Activated CD8-positive, alpha-beta T cell treated with anti-CD3 and anti-CD28 coated beads for 36 hours (primary cell): ENCODE data around the gene RALGAPA1. TPM values are rescaled to one million over a fixed set of nuclear protein-coding genes. Genes with fewer than 3 reads are reported as not detected.
"Not testable (repeated sequence)": the region's sequence is repeated elsewhere in the genome, so short reads cannot be mapped to it uniquely, and the experiment has no call there.

ENCODE experiments used
- ATAC-seq: fragments of 200-7000 bp; cut with Tn5 transposase; one replicate; pipeline ENCODE4 v1.10.0; 2021; ENCODE audit warnings: mild to moderate bottlenecking, moderate library complexity
- CTCF ChIA-PET: fragments of 350-600 bp; sonication (Branson Sonifier 250); formaldehyde crosslinking; loops from one replicate; lab custom pipeline; 2021; ENCODE audit warnings: antibody characterized with exemption; lab: Charles Lee
- POLR2A ChIA-PET: fragments of 350-600 bp; sonication (Branson Sonifier 250); formaldehyde crosslinking; loops from one replicate; lab custom pipeline; 2021; ENCODE audit warnings: antibody characterized with exemption; lab: Charles Lee
- DNase-seq: peaks from one replicate; pipeline ENCODE4 v3.0.0-alpha.2; 2020
- H3K27ac Mint-ChIP-seq: one replicate; pipeline ENCODE4 v1.8.0; 2021; ENCODE audit warnings: mild to moderate bottlenecking, mixed read lengths
- H3K27me3 Mint-ChIP-seq: one replicate; pipeline ENCODE4 v1.8.0; 2021; ENCODE audit warnings: mixed read lengths
- H3K36me3 Mint-ChIP-seq: one replicate; pipeline ENCODE4 v1.8.0; 2021; ENCODE audit warnings: low read depth, mixed read lengths
- H3K4me1 Mint-ChIP-seq: one replicate; pipeline ENCODE4 v1.8.0; 2021; ENCODE audit warnings: low read depth, mixed read lengths
- H3K4me3 Mint-ChIP-seq: one replicate; pipeline ENCODE4 v1.8.0; 2021; ENCODE audit warnings: mild to moderate bottlenecking, moderate library complexity, mixed read lengths
- H3K9me3 Mint-ChIP-seq: one replicate; pipeline ENCODE4 v1.8.0; 2021; ENCODE audit warnings: mixed read lengths
- intact Hi-C: fragments of 100-400 bp; cut with micrococcal nuclease; formaldehyde crosslinking; loops from one replicate; pipeline ENCODE4 v1.10.0; 2022
- total RNA-seq, 2 experiments: library from RNA; stranded (reverse); gene quantifications; one replicate each; pipeline ENCODE4 v1.2.3, GENCODE V29; 2021
- TF ChIP-seq, protein P1 (sequence below): fragments of 200-600 bp; IDR thresholded peaks from one replicate; pipeline ENCODE4 v1.8.0; 2022; ENCODE audit warnings: antibody characterized with exemption, mild to moderate bottlenecking

RALGAPA1 gene
- total RNA-seq, 2 experiments from 2014 or later, result 23.7 to 26.5 TPM

GRCh38 chr14:35797796-35798195, 11.3 kb downstream of the RALGAPA1 start:
- Mint-ChIP-seq H3K36me3 (peaks cover 5% of the 10 kb centered on the region), H3K4me1 (peaks cover 36% of the 10 kb centered on the region), H3K27ac (no peak overlapping the region), H3K27me3 (no peaks in the 10 kb centered on the region), H3K9me3 (no peaks in the 10 kb centered on the region), H3K4me3 (no peak overlapping the region)
- CTCF ChIA-PET, result no interaction called here
- ATAC-seq (no peak), DNase-seq (no peak)
- intact Hi-C loops, result no loop called here
- POLR2A ChIA-PET, result no interaction called here
- TF ChIP-seq, protein P1, sequence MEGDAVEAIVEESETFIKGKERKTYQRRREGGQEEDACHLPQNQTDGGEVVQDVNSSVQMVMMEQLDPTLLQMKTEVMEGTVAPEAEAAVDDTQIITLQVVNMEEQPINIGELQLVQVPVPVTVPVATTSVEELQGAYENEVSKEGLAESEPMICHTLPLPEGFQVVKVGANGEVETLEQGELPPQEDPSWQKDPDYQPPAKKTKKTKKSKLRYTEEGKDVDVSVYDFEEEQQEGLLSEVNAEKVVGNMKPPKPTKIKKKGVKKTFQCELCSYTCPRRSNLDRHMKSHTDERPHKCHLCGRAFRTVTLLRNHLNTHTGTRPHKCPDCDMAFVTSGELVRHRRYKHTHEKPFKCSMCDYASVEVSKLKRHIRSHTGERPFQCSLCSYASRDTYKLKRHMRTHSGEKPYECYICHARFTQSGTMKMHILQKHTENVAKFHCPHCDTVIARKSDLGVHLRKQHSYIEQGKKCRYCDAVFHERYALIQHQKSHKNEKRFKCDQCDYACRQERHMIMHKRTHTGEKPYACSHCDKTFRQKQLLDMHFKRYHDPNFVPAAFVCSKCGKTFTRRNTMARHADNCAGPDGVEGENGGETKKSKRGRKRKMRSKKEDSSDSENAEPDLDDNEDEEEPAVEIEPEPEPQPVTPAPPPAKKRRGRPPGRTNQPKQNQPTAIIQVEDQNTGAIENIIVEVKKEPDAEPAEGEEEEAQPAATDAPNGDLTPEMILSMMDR, result no peak

DNA sequence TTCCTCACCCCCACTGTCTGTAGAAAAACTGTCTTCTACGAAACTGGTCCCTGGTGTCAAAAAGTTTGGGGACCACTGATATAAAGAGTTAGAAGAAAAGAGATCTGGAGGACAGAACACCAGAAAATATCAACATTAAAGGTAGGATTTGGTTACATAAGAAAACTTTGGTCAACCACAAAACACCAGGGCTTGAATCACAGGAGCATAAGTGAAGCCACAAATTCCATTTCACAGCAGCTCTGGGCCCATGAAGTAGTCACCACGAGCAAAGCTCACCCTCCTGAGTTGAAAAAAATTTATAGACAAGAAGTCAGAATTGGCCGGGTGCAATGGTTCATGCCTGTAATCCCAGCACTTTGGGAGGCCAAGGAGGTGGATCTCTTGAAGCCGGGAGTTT, 19.4 kb downstream of the RALGAPA1 start:
- DNase-seq (peak; percentile 50), ATAC-seq (peak; percentile 67)
- no peaks in the 10 kb centered on the region for H3K9me3 Mint-ChIP-seq
- peaks cover 11% of the 10 kb centered on the region for H3K36me3 Mint-ChIP-seq
- H3K4me3 Mint-ChIP-seq, result no peak overlapping the region
- no peak overlapping the region for H3K27ac Mint-ChIP-seq
- H3K4me1 Mint-ChIP-seq, result peaks cover 28% of the 10 kb centered on the region
- no peaks in the 10 kb centered on the region for H3K27me3 Mint-ChIP-seq
- TF ChIP-seq, protein P1, result no peak
- intact Hi-C loops, result no loop called here
- CTCF ChIA-PET, result no interaction called here
- POLR2A ChIA-PET, result no interaction called here

DNA sequence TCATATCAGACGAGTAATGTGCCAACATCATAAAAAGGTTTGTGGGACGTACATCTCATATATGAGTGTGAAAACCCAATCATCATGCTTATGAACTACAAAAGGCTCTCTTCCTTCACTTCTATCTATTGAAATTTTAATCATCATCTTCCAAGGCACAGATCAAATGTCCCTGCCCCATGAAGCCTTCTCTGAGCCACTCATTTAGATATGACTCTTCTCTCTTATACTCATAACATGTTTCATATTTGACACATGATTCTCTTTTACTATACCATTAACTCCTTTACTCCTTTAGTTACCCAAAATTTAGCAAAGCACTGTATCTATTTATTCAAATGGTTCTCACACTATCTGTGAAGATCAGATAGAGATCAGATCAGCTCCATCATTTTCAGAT, 22.2 kb downstream of the RALGAPA1 start:
- CTCF ChIA-PET, result interaction anchor here (1.1 kb wide), 1 partner anchor 35 kb away, joined by 3 read pairs; no protein-coding TSS in a partner anchor
- Mint-ChIP-seq H3K4me1 (peaks cover 36% of the 10 kb centered on the region), H3K9me3 (no peaks in the 10 kb centered on the region), H3K36me3 (peaks cover 11% of the 10 kb centered on the region), H3K27me3 (no peaks in the 10 kb centered on the region), H3K27ac (no peak overlapping the region), H3K4me3 (no peak overlapping the region)
- ATAC-seq (peak; percentile 56), DNase-seq (no peak)
- POLR2A ChIA-PET, result no interaction called here
- TF ChIP-seq, protein P1, result no peak
- intact Hi-C loops, result no loop called here

DNA sequence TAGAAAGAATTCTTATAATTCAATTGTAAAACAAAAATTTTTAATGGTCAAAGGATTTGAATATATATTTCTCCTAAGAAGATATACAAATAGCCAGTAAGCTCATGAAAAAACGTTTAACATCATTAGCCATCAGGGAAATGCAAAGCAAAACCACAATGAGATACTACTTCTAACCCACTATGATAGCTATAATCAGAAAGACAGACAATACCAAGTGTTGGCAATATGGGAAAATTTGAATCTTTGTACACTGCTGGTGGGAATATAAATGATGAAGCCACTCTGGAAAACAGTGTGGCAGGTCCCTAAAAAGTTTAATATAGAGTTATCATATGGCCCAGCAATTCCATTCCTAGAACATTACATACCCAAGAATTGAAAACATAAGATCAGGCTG, 25.4 kb downstream of the RALGAPA1 start:
- peaks cover 19% of the 10 kb centered on the region for H3K36me3 Mint-ChIP-seq
- H3K27me3 Mint-ChIP-seq, result no peaks in the 10 kb centered on the region
- H3K4me1 Mint-ChIP-seq, result peaks cover 22% of the 10 kb centered on the region
- TF ChIP-seq, protein P1, result no peak
- POLR2A ChIA-PET, result no interaction called here
- CTCF ChIA-PET, result interaction anchor here (1.4 kb wide), 1 partner anchor 13 kb away, joined by 3 read pairs; no protein-coding TSS in a partner anchor
- ATAC-seq, result no peak
- H3K27ac Mint-ChIP-seq, result no peak overlapping the region
- no peak overlapping the region for H3K4me3 Mint-ChIP-seq
- no peak for DNase-seq
- H3K9me3 Mint-ChIP-seq, result peaks cover 12% of the 10 kb centered on the region
- intact Hi-C loops, result no loop called here

DNA sequence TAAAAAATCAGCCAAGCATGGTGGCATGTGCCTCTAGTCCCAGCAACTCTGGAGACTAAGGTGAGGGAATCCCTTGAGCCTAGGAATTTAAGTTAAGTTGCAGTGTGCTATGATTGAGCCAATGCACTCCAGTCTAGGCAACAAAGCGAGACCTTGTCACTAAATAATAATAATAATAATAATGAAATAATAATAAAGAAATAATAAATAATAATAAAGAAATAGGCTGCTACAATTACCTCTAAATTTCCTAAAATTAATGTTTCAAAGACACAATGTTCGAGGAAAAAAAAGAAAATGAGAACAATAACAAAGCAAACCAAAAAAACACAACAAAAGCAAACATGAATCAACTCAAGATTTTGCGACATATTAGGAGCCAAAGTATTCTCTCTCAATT, 29.7 kb downstream of the RALGAPA1 start:
- no peak overlapping the region for H3K4me3 Mint-ChIP-seq
- ChIA-PET CTCF (no interaction called here), POLR2A (no interaction called here)
- ATAC-seq (no peak), DNase-seq (no peak)
- TF ChIP-seq, protein P1, result no peak
- peaks cover 11% of the 10 kb centered on the region for H3K36me3 Mint-ChIP-seq
- no peaks in the 10 kb centered on the region for H3K27me3 Mint-ChIP-seq
- peaks cover 12% of the 10 kb centered on the region for H3K9me3 Mint-ChIP-seq
- no peak overlapping the region for H3K27ac Mint-ChIP-seq
- intact Hi-C loops, result no loop called here
- peaks cover 8% of the 10 kb centered on the region for H3K4me1 Mint-ChIP-seq

GRCh38 chr14:35777550-35777949, 31.5 kb downstream of the RALGAPA1 start:
- peaks cover 11% of the 10 kb centered on the region for H3K36me3 Mint-ChIP-seq
- H3K4me3 Mint-ChIP-seq, H3K27ac Mint-ChIP-seq, intact Hi-C loops, DNase-seq, H3K4me1 Mint-ChIP-seq, ATAC-seq, POLR2A ChIA-PET, H3K27me3 Mint-ChIP-seq: not testable (repeated sequence)
- H3K9me3 Mint-ChIP-seq, result peaks cover 12% of the 10 kb centered on the region
- CTCF ChIA-PET, result interaction anchor here (0.6 to 1.3 kb wide), 2 partner anchors 8 to 338 kb away, joined by 3 read pairs; no protein-coding TSS in a partner anchor
